ENCODE data around the gene GLIS1. TPM values are rescaled to one million over a fixed set of nuclear protein-coding genes. Genes with fewer than 3 reads are reported as not detected.
A peak's percentile ranks its signal among the peaks of the same experiment; 100 is the strongest.

GLIS1 gene
- total RNA-seq, 1 donor from 2014 or later: 0.69 TPM

- no peak for DNase-seq
Observed at GRCh38 chr1:53693773-53694717, 44.9 kb downstream of the GLIS1 start.

- no peak for DNase-seq
Observed at GRCh38 chr1:53693339-53693738, 45.6 kb downstream of the GLIS1 start.

- DNase-seq: no peak
Observed at GRCh38 chr1:53691326-53691725, 47.6 kb downstream of the GLIS1 start.

GRCh38 chr1:53690411-53690810, 48.6 kb downstream of the GLIS1 start:
- no peak for DNase-seq

GRCh38 chr1:53689736-53690326, 49.1 kb downstream of the GLIS1 start:
- DNase-seq: no peak

GRCh38 chr1:53689223-53689622, 49.7 kb downstream of the GLIS1 start:
- no peak for DNase-seq

GRCh38 chr1:53688381-53689102, 50.4 kb downstream of the GLIS1 start:
- DNase-seq: no peak

GRCh38 chr1:53687901-53688300, 51.1 kb downstream of the GLIS1 start:
- no peak for DNase-seq

GRCh38 chr1:53687426-53687825, 51.5 kb downstream of the GLIS1 start:
- no peak for DNase-seq

GRCh38 chr1:53686965-53687267, 52.0 kb downstream of the GLIS1 start:
- DNase-seq: no peak

GRCh38 chr1:53686091-53686964, 52.6 kb downstream of the GLIS1 start:
- no peak for DNase-seq

GRCh38 chr1:53685272-53686051, 53.5 kb downstream of the GLIS1 start:
- no peak for DNase-seq

GRCh38 chr1:53684741-53685140, 54.2 kb downstream of the GLIS1 start:
- no peak for DNase-seq

GRCh38 chr1:53683986-53684740, 54.8 kb downstream of the GLIS1 start:
- DNase-seq: no peak

- no peak for DNase-seq
Observed at GRCh38 chr1:53682881-53683280, 56.1 kb downstream of the GLIS1 start.

GRCh38 chr1:53681977-53682685, 56.8 kb downstream of the GLIS1 start:
- peak; percentile 42 for DNase-seq

GRCh38 chr1:53681351-53681976, 57.5 kb downstream of the GLIS1 start:
- DNase-seq: no peak

- no peak for DNase-seq
Observed at GRCh38 chr1:53680868-53681267, 58.1 kb downstream of the GLIS1 start.
